DLD1 (cell line): ENCODE results near the gene FBLN1.
"Not testable (repeated sequence)": the region's sequence is repeated elsewhere in the genome, so short reads cannot be mapped to it uniquely, and the experiment has no call there.

Experiments used
- in situ Hi-C: cut with HindIII; loops from 2 replicates; pipeline ENCODE4 v1.10.0; 2017; ENCODE audit warnings: low sequenced_read_pairs

The FBLN1 gene

GRCh38 chr22:45547016-45547345 is 44.3 kb downstream of the FBLN1 start:
- in situ Hi-C loops: no loop called here

GRCh38 chr22:45547731-45548130 is 45.0 kb downstream of the FBLN1 start:
- in situ Hi-C loops: no loop called here

- in situ Hi-C loops: no loop called here
Measured at GRCh38 chr22:45548247-45548840, 45.7 kb downstream of the FBLN1 start.

GRCh38 chr22:45548991-45549761 is 46.5 kb downstream of the FBLN1 start:
- in situ Hi-C loops: no loop called here

- in situ Hi-C loops: no loop called here
Measured at GRCh38 chr22:45549762-45550378, 47.2 kb downstream of the FBLN1 start.

GRCh38 chr22:45550416-45550815 is 47.7 kb downstream of the FBLN1 start:
- in situ Hi-C loops: no loop called here

- in situ Hi-C loops: no loop called here
Measured at GRCh38 chr22:45550891-45551290, 48.2 kb downstream of the FBLN1 start.

- in situ Hi-C loops: no loop called here
Measured at GRCh38 chr22:45551310-45552016, 48.8 kb downstream of the FBLN1 start.

GRCh38 chr22:45552017-45552411 is 49.3 kb downstream of the FBLN1 start:
- in situ Hi-C loops: no loop called here

GRCh38 chr22:45552580-45553350 is 50.1 kb downstream of the FBLN1 start:
- in situ Hi-C loops: no loop called here

GRCh38 chr22:45553351-45554039 is 50.8 kb downstream of the FBLN1 start:
- in situ Hi-C loops: no loop called here

GRCh38 chr22:45554040-45554406 is 51.3 kb downstream of the FBLN1 start:
- in situ Hi-C loops: no loop called here

- in situ Hi-C loops: no loop called here
Measured at GRCh38 chr22:45554861-45555260, 52.2 kb downstream of the FBLN1 start.

GRCh38 chr22:45557926-45558325 is 55.2 kb downstream of the FBLN1 start:
- in situ Hi-C loops: not testable (repeated sequence)

- in situ Hi-C loops: not testable (repeated sequence)
Measured at GRCh38 chr22:45560092-45560491, 57.4 kb downstream of the FBLN1 start.

GRCh38 chr22:45560761-45561160 is 58.1 kb downstream of the FBLN1 start:
- in situ Hi-C loops: not testable (repeated sequence)

- in situ Hi-C loops: no loop called here
Measured at GRCh38 chr22:45562102-45562501, 59.4 kb downstream of the FBLN1 start.

- in situ Hi-C loops: no loop called here
Measured at GRCh38 chr22:45562537-45563361, 60.1 kb downstream of the FBLN1 start.

GRCh38 chr22:45563362-45564040 is 60.8 kb downstream of the FBLN1 start:
- in situ Hi-C loops: no loop called here
